Osteocyte (in vitro differentiated cells): ENCODE measurements around the gene LRP1B. TPM values are rescaled to one million over a fixed set of nuclear protein-coding genes. Genes with fewer than 3 reads are reported as not detected.

Source experiments
- DNase-seq: peaks from one replicate; pipeline ENCODE4 v3.0.0; 2021; ENCODE audit warnings: mixed read lengths; ENCODE audit not compliant: unreplicated experiment; ENCODE audit errors: extremely low spot score
- H3K27ac Mint-ChIP-seq: one replicate; pipeline ENCODE4 v1.8.0; 2021; ENCODE audit warnings: mild to moderate bottlenecking, mixed read lengths; ENCODE audit not compliant: unreplicated experiment
- H3K27me3 Mint-ChIP-seq: one replicate; pipeline ENCODE4 v1.8.0; 2021; ENCODE audit warnings: mixed read lengths; ENCODE audit not compliant: unreplicated experiment
- H3K36me3 Mint-ChIP-seq: one replicate; pipeline ENCODE4 v1.8.0; 2021; ENCODE audit warnings: mixed read lengths; ENCODE audit not compliant: unreplicated experiment
- H3K4me1 Mint-ChIP-seq: one replicate; pipeline ENCODE4 v1.8.0; 2021; ENCODE audit warnings: mixed read lengths; ENCODE audit not compliant: unreplicated experiment
- H3K4me3 Mint-ChIP-seq: one replicate; pipeline ENCODE4 v1.8.0; 2021; ENCODE audit warnings: mild to moderate bottlenecking, moderate library complexity, mixed read lengths; ENCODE audit not compliant: unreplicated experiment
- H3K9me3 Mint-ChIP-seq: one replicate; pipeline ENCODE4 v1.8.0; 2021; ENCODE audit warnings: mixed read lengths; ENCODE audit not compliant: unreplicated experiment
- total RNA-seq: library from RNA; stranded (reverse); gene quantifications from 2 replicates; pipeline ENCODE4 v1.2.1, GENCODE V29; 2021
- TF ChIP-seq, protein P1 (sequence below): fragments of 200-600 bp; sonication (generic); IDR thresholded peaks from 2 replicates; pipeline ENCODE4 v1.5.0; 2021; ENCODE audit warnings: antibody characterized with exemption, mild to moderate bottlenecking, moderate library complexity

The LRP1B gene
- total RNA-seq, 1 donor from 2014 or later: 3.6 TPM

DNA sequence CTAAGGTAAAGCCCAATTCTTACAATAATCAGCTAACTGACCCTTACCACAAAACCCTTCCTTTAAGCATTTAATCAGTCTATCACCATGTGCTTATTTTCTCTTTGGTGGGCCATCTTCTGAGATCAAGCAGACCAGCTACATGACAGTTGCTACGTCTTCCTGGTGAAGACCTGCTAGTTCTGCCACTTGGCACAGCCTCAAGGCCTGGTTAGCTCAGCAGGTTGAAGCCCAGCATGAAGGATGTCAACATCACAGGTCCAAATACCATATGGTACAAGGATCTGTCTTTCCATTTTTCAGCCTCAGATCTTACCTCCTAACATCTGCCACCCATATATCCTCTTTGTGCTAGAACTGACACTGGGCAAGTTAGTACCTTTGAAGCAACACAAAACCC is 636.9 kb downstream of the LRP1B start:
- DNase-seq: no peak
- Mint-ChIP-seq H3K36me3 (no peaks in the 10 kb centered on the region), H3K4me3 (no peak overlapping the region), H3K4me1 (peaks cover 35% of the 10 kb centered on the region), H3K27me3 (no peaks in the 10 kb centered on the region), H3K27ac (no peak overlapping the region), H3K9me3 (no peaks in the 10 kb centered on the region)
- TF ChIP-seq, protein P1, sequence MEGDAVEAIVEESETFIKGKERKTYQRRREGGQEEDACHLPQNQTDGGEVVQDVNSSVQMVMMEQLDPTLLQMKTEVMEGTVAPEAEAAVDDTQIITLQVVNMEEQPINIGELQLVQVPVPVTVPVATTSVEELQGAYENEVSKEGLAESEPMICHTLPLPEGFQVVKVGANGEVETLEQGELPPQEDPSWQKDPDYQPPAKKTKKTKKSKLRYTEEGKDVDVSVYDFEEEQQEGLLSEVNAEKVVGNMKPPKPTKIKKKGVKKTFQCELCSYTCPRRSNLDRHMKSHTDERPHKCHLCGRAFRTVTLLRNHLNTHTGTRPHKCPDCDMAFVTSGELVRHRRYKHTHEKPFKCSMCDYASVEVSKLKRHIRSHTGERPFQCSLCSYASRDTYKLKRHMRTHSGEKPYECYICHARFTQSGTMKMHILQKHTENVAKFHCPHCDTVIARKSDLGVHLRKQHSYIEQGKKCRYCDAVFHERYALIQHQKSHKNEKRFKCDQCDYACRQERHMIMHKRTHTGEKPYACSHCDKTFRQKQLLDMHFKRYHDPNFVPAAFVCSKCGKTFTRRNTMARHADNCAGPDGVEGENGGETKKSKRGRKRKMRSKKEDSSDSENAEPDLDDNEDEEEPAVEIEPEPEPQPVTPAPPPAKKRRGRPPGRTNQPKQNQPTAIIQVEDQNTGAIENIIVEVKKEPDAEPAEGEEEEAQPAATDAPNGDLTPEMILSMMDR: no peak

DNA sequence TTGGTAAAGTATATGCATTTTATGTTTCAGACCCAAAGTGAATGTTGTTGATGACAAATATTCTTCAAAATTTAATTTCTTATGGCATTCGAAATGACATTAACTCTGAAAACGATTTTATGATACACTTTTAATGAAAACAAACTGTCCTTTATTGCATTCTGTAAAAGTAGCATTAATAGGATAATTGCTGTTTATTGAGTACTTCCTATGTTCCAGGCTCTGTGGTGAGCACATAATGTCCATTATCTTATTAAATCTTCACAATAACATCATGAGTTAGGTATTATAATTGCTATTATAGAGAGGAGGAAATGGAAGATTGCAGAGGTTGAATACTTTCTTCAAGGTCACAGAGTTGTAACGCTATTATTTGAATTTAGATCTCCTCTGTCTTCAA is 638.0 kb downstream of the LRP1B start:
- H3K27ac Mint-ChIP-seq: no peak overlapping the region
- H3K9me3 Mint-ChIP-seq: no peaks in the 10 kb centered on the region
- DNase-seq: no peak
- H3K4me1 Mint-ChIP-seq: peaks cover 24% of the 10 kb centered on the region
- H3K27me3 Mint-ChIP-seq: no peaks in the 10 kb centered on the region
- TF ChIP-seq, protein P1: no peak
- H3K4me3 Mint-ChIP-seq: no peak overlapping the region
- no peaks in the 10 kb centered on the region for H3K36me3 Mint-ChIP-seq

GRCh38 chr2:141490886-141491285 is 639.9 kb downstream of the LRP1B start:
- no peak for DNase-seq
- H3K4me1 Mint-ChIP-seq: peaks cover 13% of the 10 kb centered on the region
- H3K27ac Mint-ChIP-seq: no peak overlapping the region
- no peak overlapping the region for H3K4me3 Mint-ChIP-seq
- TF ChIP-seq, protein P1: no peak
- no peaks in the 10 kb centered on the region for H3K9me3 Mint-ChIP-seq
- H3K36me3 Mint-ChIP-seq: no peaks in the 10 kb centered on the region
- H3K27me3 Mint-ChIP-seq: no peaks in the 10 kb centered on the region

- H3K36me3 Mint-ChIP-seq: no peaks in the 10 kb centered on the region
- no peak overlapping the region for H3K4me3 Mint-ChIP-seq
- no peaks in the 10 kb centered on the region for H3K4me1 Mint-ChIP-seq
- H3K27ac Mint-ChIP-seq: no peak overlapping the region
- no peaks in the 10 kb centered on the region for H3K9me3 Mint-ChIP-seq
- TF ChIP-seq, protein P1: no peak
- no peaks in the 10 kb centered on the region for H3K27me3 Mint-ChIP-seq
- DNase-seq: no peak
Observed at GRCh38 chr2:141482697-141483096, 648.1 kb downstream of the LRP1B start.

DNA sequence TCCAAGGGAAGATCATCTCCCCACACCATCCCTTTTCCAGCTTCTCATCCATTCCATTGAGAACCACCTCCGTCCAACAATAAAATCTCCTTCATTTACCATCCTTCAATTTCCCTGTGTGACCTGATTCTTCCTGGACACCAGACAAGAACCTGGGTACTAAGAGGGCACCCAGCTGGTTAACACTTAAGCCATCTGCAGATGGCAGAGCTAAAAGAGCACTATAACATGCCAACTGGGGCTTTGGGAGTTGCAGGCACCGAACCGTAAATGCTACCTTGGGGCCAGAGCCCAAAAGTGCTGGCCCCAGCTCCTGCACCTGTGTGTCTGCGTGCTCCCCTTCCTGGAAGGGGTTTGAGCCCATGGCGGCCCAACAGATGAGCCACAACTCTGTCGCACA is 655.0 kb downstream of the LRP1B start:
- Mint-ChIP-seq H3K9me3 (no peaks in the 10 kb centered on the region), H3K27ac (no peak overlapping the region), H3K4me3 (no peak overlapping the region), H3K36me3 (no peaks in the 10 kb centered on the region), H3K4me1 (no peaks in the 10 kb centered on the region), H3K27me3 (no peaks in the 10 kb centered on the region)
- TF ChIP-seq, protein P1: no peak
- DNase-seq: no peak
